SK-N-SH (cell line): ENCODE measurements around the gene WDR46. TPM values are rescaled to one million over a fixed set of nuclear protein-coding genes. Genes with fewer than 3 reads are reported as not detected.

ENCODE experiments used
- CHD2 ChIP-seq: fragments of 150-350 bp; IDR thresholded peaks from 2 replicates; pipeline ENCODE4 v1.6.1; 2018; ENCODE audit warnings: low read length; ENCODE audit not compliant: partially characterized antibody
- FOXJ3 ChIP-seq: sonication (generic); formaldehyde crosslinking; IDR thresholded peaks from 2 replicates; pipeline ENCODE4 v1.5.1; 2020; ENCODE audit warnings: mild to moderate bottlenecking, missing genetic modification reagents
- MEF2A ChIP-seq: IDR thresholded peaks from 2 replicates; pipeline ENCODE4 v1.4.0; 2012; ENCODE audit warnings: low read depth, borderline replicate concordance
- MXI1 ChIP-seq: IDR thresholded peaks from 2 replicates; pipeline ENCODE4 v1.6.1; 2012; ENCODE audit warnings: mild to moderate bottlenecking, low read depth, low read length, improper control_type of control experiment
- POLR2AphosphoS5 ChIP-seq: IDR thresholded peaks from 2 replicates; pipeline ENCODE4 v1.6.1; 2012; ENCODE audit warnings: low read depth, low read length
- RAD21 ChIP-seq: IDR thresholded peaks from 2 replicates; pipeline ENCODE4 v1.6.1; 2012; ENCODE audit warnings: mild to moderate bottlenecking, low read length
- SIN3A ChIP-seq: IDR thresholded peaks from 2 replicates; pipeline ENCODE4 v1.6.1; 2012; ENCODE audit warnings: low read depth, mild to moderate bottlenecking, low read length, moderate library complexity, borderline replicate concordance
- USF2 ChIP-seq: fragments of 150-350 bp; IDR thresholded peaks from 2 replicates; pipeline ENCODE4 v1.6.1; 2017; ENCODE audit warnings: antibody characterized with exemption, low read length, low read depth, borderline replicate concordance
- ZBTB33 ChIP-seq: IDR thresholded peaks from 2 replicates; pipeline ENCODE4 v1.4.0; 2012; ENCODE audit warnings: low read depth, borderline replicate concordance
- polyA plus RNA-seq, 3 experiments: library from polyadenylated mRNA; depleted of rRNA; stranded (reverse); fragments of >200 nt; gene quantifications; 2 replicates each; pipeline ENCODE4 v1.2.3, GENCODE V29; 2012
- TF ChIP-seq, protein P1 (sequence below): IDR thresholded peaks from 2 replicates; pipeline ENCODE4 v1.6.1; 2012; ENCODE audit warnings: mild to moderate bottlenecking, low read depth, low read length, moderate library complexity
- TF ChIP-seq, protein P2 (sequence below): fragments of 150-350 bp; IDR thresholded peaks from 2 replicates; pipeline ENCODE4 v1.6.1; 2016; ENCODE audit warnings: mild to moderate bottlenecking, low read depth, low read length

The WDR46 gene
- polyA plus RNA-seq, 1 of the 3 experiments (the other 2 are of a cell fraction) = 153 TPM

DNA sequence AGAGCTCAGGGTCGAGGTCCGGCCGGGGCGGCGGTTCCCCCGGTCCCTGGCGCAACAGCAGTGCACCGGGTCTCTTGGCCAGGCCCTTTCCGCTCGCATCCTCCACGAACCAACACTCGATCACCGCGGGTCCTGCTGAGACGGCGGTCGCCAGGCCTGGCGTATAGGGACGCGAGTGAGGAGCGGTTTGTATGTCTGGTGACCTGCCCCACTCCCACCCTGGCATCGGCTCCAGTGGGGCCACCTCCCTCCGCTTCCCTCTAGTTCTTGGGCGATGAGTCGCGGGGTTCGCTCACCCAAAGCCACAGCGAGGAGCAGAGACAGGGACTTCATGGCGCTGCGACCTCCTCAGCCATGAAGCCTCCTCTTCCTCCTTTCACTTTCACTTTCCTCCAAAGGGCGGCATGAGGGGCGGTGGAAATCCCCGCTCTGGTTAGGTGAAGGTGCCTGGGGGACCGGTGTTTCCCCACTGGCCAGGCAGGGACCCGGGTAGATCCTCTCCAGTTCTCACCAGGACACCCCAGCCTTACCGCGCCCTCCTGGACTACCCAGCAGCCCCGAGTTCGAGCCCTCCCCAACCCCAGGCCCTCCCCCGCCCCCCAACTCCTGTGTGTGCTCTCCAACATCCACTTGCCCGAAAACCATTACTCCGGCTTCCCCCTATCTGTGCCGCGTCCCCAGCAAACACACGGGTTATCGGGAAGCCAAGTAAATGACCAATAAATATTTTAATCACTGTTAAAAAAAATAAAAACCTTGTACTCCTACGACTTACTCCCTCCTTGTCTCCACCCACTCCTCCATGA lies 24.9 kb upstream of the WDR46 start, which contains the start of gene TAPBP (continued):
- TF ChIP-seq ZBTB33 (no peak), MEF2A (no peak), SIN3A (no peak), FOXJ3 (CRISPR knock-in tag) (no peak), RAD21 (no peak), USF2 (no peak), MXI1 (0 out of 2 replicates have a peak, but pooled peaks have one; percentile 5), POLR2AphosphoS5 (peak; percentile 47; the same call in 1 of the 2 replicates), CHD2 (no peak)
- TF ChIP-seq, protein P1, sequence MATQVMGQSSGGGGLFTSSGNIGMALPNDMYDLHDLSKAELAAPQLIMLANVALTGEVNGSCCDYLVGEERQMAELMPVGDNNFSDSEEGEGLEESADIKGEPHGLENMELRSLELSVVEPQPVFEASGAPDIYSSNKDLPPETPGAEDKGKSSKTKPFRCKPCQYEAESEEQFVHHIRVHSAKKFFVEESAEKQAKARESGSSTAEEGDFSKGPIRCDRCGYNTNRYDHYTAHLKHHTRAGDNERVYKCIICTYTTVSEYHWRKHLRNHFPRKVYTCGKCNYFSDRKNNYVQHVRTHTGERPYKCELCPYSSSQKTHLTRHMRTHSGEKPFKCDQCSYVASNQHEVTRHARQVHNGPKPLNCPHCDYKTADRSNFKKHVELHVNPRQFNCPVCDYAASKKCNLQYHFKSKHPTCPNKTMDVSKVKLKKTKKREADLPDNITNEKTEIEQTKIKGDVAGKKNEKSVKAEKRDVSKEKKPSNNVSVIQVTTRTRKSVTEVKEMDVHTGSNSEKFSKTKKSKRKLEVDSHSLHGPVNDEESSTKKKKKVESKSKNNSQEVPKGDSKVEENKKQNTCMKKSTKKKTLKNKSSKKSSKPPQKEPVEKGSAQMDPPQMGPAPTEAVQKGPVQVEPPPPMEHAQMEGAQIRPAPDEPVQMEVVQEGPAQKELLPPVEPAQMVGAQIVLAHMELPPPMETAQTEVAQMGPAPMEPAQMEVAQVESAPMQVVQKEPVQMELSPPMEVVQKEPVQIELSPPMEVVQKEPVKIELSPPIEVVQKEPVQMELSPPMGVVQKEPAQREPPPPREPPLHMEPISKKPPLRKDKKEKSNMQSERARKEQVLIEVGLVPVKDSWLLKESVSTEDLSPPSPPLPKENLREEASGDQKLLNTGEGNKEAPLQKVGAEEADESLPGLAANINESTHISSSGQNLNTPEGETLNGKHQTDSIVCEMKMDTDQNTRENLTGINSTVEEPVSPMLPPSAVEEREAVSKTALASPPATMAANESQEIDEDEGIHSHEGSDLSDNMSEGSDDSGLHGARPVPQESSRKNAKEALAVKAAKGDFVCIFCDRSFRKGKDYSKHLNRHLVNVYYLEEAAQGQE = no peak
- TF ChIP-seq, protein P2, sequence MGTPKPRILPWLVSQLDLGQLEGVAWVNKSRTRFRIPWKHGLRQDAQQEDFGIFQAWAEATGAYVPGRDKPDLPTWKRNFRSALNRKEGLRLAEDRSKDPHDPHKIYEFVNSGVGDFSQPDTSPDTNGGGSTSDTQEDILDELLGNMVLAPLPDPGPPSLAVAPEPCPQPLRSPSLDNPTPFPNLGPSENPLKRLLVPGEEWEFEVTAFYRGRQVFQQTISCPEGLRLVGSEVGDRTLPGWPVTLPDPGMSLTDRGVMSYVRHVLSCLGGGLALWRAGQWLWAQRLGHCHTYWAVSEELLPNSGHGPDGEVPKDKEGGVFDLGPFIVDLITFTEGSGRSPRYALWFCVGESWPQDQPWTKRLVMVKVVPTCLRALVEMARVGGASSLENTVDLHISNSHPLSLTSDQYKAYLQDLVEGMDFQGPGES = no peak
